ENCODE data around the gene SAMD1.

SAMD1 gene

DNA sequence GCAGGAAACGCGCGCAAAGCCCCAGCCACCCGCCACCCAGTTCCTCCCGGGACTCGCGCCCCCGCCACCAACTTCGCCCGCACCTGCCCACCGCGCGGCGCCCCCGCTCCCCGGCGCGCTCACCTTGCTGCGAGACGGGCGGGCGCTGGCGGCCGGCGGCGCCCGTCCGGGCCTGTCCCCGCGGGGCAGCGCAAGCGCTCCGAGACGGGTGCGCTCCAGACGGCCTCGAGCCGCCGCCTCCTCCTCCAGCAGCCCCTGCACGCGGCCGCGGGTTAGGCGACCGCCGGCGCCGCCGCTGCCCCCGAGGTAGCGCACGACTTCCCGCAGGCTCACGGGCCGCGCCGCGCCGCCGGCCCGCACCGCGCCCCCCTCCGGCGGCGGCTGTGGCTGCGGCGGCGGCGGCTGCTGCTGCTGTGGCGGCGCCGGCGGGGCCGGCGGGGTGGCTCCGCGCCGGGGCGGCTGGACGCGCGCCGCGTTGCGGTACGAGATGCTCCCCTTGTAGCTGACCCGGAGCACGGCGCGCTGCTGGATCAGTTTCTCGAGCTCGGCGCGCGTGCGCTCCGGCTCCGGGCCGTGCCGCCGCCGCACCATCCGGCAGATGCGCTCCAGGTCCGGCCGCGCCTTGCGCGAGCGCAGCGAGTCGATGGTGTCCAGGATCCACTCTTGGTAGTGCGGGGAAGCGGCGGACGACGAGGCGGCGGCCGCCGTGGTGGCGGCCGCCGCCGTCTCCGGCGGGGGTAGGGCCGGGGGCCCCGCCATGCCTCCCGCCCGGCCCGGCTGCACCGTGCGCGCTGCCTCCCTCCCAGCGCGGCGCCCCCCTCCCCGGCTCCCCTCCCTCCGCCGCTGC lies 666 bp downstream of the SAMD1 start:
- DNase-seq (ENCODE audit: low spot score), result peak; percentile 73

DNA sequence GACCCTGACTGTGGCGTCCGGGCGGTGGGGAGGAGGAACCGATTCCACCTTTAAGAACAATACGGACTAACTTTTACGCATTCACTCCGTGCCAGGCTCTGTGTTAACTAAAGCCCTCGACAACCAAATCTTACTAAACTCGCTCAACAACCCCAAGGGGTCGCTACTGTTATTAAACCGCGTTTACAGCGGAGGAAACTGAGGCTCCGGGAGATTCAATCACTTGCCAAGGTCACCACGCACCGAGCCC lies 1.2 kb downstream of the SAMD1 start:
- peak; percentile 9 for DNase-seq (ENCODE audit: low spot score)

DNA sequence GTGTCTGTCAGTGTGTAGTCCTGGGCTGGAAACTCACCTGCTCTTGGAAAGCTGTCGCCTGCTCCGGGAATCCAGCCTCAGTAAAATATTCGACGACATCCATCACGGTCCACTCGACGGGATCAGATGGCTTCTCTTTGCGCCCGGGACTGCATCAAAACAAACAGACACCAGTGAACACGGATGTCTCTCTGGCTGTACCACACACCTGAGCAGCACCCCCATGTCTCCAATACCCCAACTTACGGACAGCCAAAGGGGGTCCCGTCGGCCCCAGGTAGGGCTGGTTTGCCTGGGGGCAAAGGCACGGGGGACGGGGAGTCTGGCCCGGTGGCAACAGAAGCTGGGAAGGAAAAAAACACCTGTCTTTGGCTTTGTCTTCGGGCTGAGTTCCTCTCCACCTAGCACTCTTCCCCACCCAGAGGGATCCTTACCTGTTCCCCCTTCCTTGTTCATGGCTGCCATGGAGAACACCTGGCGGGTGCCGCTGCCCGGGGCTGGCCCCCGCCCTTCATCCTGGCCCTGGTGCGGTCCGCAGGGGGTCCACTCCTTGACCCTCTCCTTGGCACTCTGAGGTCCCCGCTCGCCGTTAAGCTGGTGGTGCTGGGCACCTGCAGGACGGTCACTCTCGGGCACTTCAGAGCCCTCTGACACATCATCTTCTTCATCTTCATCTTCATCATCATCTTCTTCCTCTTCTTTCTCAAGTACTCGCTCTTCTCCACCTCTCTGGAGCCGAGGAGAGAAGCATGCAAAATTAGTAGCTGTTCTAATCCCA lies 1.7 kb downstream of the SAMD1 start:
- no peak for DNase-seq (ENCODE audit: low spot score)

DNA sequence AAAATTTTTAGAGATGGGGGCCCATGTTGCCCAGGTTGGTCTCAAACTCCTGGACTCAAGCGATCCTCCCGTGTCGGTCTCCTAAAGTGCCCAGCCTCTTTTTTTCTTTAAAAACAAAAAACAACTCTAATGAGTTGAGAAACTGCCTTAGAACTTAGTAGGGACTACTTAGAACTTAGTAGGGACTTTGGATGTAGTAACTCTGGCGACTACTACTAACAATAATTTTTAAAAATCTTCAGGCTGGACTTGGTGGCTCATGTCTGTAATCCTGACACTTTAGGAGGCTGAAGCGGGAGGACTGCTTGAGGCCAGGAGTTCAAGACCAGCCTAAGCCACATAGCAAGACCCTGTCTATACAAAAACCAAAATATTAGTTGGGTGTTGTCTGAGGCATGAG lies 4.5 kb downstream of the SAMD1 start:
- no peak for DNase-seq (ENCODE audit: low spot score)

DNA sequence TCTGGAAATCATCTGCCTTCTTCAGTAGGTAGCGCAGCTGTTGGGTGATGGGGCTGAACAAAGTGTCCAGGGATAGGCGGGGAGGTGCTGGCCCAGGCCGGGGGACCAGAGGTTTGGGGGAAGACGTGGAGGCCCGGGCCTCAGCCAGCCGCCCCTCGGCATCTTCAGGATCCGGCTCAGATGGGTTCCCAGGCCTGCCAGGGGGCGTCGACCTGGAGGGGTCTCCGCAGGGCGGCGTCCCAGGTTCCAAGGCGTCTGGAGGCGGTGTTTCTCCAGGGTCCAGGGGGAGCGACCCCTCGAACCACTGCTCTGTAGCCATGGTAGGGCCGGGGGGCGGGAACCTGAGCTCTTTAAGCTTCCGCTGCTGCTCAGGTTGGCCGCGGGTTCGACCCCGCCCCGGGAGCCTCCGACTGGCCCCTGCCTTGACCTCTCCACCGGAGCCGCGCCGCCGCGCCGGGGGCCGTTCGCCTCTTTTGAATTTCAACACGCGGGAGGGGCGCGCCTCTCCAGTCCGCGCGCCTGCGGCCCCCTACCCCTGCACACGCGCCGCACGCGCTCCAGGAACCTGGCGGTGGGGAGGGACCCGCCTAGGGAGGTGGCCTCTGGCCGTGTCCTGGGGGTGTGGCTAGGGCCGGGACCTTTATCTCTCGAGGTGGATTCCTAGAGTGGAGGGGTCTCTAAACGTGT lies 5.1 kb downstream of the SAMD1 start, which contains the start of gene C19orf67:
C19orf67 (minus strand) TSS at position 475 of the 687 bp plus-strand sequence; CDS start at position 319, 156 bp downstream.
- DNase-seq (ENCODE audit: low spot score), result no peak

DNA sequence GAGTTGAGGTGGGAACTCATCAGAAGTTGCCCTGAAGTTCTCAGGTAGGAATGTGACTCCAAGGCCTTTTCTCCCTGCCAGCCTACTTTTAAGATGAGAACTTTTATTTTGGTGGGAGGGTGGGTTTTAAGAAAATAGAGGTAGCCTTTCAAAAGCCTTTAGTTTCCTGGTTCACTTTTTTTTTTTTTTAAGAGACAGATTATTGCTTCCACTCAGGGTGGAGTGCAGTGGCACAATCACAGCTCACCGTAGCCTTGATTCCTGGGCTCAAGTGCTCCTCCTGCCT lies 7.9 kb downstream of the SAMD1 start:
- DNase-seq (ENCODE audit: low spot score), result no peak

DNA sequence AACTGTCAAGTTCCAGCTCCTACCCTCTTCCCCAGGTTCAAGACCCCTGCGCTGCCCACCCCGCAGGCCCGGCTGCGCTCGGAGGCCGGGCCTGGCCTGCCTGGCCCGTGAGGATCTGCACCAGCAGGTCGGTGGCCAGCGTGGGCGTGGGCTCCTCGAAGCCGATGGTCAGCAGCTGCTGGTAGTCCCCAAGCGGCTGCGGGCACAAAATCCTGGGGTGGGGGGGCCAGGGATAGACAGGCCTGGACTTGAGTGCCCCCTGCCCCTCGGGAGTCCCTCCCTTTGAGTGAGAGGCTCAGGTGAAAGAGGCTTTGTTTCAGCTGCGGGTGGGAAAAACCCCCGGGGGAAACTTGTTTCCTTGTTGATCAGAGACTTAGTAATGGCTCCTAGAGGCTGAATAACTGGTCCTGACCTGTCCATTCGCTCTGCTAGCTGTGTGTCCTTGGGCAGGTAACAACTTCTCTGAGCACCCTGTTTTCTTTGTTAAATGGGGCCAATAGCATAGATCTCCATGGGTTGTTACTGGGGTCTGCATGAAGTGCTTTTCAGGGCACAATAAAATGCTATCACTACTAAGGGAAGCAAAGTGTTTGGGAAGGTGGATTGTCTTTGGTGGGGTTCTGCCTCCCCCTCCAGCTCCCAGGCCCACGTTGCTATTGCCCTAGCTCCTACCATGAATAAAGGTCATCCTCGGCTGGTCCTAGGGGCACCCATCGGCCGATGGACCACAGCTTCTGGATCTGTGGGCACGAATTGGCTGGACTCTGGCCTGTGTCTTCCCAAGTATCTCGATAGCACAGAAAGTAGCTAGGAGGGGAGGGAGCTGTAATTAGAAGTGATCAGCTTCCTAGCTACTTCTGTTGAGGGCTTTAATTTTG lies 8.5 kb downstream of the SAMD1 start:
- peak; percentile 59 for DNase-seq (ENCODE audit: low spot score)

DNA sequence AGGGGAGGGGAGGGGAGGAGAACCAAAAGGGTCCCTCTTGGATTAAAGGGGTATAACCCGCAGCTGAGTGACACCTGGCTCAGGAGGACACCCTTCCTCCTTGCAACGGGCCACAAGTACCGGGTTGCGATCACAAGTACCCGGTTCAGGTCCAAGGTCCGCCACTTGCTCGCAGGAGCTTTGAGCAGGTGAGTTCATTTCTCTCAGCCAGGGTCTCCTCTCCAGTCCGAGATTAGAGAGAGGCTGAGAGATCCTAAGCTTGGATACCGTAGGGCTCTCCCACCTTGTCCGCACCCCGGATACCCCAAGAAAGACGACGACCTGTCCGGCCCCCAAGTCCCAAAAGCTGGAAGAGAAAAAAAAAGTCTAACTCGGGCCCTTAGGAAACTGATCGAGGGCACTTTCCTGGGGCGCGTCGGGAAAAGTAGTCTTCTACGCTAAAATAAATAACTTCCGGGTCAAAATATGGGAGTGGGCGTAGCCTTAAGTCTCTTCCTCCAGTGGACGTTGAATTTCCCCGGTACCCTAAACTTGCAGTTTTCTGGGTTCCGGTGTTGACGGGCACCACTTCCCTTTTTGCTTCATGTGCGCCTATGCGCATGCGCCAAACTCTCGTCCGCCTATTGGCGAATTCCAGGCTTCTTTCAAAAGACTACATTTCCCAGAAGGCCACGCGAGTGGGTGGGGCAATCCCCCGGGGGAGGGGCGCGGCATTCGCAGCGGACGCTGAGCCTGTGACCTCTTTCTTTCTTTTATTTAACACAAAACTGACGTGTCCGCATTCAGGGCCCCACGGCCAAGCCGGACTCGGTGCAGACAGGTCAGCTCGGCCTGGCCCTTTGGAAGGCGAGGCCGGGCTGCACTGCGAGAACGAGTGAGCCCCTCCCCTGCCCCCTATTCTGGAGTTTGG lies 9.4 kb downstream of the SAMD1 start:
- peak; percentile 99 for DNase-seq (ENCODE audit: low spot score)

DNA sequence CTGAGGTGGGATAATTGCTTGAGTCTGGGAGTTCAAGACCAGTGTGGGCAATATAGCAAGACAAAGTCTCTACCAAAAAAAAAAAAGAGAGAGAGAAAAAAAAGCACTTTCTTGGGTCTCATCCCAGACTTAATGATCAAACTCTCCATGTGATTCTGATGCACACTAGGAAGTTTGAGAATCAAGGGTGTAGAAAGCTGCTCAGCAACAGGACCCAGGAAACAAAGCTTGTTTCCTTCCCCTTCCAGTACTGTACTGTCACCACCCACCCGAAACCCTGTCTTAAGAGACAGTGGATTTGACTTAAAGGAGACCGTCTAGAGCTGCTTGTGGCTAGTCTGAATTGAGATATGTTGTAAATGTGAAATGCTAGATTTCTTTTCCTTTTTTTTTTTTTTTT lies 12.1 kb downstream of the SAMD1 start:
- DNase-seq (ENCODE audit: low spot score), result peak; percentile 21

DNA sequence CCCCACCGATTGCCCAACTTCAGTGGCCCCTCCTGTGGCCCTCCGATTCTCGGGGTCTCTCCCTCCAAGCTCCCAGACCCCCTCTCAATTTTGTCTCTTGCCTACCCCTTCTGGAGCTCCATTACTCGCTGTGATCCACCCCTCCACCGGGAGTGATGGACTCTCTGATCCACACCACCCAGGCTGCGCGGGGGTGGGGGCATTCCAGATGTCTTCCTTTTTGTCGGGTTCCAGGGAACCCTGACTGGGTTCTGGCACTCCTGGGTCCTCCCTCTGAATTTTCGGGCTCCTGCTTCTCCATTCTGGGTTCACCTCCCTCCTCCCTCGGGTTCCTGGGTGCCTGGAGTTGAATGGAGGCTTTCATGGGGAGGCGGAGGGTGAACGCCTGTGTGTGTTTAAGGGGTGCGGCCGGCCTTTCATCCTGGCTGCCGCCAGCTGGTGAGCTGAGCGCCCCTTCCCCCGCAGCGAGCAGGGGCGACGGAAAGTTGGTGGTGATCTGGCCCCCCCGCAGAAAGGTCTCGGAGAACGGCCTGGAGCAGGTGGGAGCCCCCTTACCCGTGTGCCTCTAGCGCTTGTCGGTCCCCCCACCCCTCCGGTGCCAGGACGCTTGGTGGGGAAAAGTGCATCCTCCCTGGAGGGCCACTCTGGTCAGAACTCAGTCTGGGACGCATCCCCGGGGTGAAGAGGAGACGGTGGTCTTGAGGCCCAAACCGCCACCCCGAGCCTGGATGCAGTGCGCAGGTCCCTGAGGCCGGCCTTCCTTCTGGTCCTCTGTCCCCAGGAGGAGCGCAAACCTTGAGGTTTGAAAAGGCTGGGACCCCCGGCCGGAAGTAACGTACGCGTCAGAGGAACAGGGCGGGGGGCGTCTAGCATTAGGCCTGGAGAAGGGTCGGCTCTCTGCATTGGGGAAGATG lies 16.4 kb downstream of the SAMD1 start:
- DNase-seq (ENCODE audit: low spot score), result peak; percentile 53

DNA sequence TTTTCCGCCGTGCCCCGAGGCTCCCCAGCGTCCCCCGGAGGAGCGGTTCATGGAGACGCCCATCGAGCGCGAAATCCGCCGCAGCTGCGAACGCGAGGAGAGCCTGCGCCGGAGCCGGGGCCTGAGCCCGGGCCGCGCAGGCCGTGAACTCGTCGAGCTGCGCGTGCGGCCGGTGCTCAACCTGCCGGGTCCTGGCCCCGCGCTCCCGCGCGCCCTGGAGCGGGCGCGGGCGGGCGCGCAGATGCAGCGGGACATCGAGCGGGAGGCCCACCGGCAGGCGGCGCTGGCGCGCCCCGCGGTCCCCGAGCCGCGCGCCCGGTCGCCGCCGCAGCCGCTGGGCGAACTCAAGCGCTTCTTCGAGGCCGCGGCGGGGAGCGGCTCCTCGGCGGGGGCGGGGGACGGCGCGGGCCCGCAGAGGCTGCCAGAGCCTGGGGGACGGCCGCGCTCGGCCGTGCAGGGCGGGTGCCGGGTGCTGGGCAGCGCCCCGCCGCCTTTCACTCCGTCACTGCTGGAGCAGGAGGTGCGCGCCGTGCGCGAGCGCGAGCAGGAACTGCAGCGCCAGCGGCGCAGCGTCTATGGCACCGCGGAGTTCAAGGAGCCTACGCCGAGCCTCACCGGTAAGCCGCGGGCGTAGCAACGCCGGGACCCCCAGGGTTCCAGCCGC lies 17.2 kb downstream of the SAMD1 start:
- DNase-seq (ENCODE audit: low spot score), result peak; percentile 90

DNA sequence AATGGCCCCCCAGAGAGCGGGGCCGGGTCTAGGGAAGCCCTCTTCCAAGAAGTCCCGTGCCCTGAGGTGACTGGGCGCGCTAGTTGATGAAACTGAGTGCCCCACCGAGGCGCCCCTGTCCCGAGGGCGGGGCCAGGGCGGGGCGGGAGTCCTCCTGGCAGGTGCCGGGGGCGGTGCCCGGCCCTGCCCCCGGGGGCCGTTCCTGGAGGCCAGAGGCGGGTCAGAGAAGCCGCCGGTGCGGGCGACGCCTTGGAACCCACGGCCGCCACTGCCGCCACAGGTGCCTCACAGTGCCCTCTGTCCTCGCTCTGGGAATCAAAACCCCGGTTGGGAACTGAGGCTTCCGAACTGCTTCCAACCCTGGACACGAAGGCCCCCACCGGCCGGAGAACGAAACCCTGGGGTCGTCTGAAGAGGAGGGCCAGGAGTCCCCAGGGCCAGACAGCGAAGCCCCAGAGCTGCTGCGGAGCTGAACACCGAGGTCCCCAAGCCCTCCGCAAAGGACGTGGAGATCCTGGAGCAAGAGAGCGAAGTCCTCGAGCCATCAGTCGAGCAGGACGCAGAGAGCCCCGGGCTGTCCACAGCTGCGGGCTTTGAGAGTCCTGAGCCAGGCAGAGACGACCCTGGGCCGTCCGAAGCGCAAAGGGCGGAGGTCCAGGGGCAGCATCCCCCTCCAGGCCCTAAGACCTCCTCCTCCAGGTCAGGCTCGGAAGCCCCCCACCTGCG lies 17.9 kb downstream of the SAMD1 start, which contains the start of gene MISP3:
MISP3 (plus strand) TSS at position 252 of the 726 bp plus-strand sequence. CDS start 524 bp downstream, outside the sequence.
- peak; percentile 33 for DNase-seq (ENCODE audit: low spot score)

DNA sequence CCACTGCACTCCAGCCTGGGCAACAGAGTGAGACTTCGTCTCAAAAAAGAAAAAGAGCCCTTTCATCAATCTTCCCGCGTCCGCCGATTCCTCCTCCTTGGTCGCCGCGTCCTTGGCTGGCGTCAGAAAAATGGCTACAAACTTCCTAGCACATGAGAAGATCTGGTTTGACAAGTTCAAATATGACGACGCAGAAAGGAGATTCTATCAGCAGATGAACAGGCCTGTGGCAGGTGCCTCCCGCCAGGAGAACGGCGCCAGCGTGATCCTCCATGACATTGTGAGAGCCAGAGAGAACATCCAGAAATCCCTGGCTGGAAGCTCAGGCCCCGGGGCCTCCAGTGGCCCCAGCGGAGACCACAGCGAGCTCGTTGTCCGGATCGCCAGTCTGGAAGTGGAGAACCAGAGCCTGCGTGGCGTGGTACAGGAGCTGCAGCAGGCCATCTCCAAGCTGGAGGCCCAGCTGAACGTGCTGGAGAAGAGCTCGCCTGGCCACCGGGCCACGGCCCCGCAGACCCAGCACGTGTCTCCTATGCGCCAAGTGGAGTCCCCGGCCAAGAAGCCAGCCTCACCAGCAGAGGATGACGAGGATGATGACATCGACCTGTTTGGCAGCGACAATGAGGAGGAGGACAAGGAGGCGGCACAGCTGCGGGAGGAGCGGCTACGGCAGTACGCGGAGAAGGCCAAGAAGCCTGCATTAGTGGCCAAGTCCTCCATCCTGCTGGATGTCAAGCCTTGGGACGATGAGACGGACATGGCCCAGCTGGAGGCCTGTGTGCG lies 20.1 kb downstream of the SAMD1 start:
- no peak for DNase-seq (ENCODE audit: low spot score)

DNA sequence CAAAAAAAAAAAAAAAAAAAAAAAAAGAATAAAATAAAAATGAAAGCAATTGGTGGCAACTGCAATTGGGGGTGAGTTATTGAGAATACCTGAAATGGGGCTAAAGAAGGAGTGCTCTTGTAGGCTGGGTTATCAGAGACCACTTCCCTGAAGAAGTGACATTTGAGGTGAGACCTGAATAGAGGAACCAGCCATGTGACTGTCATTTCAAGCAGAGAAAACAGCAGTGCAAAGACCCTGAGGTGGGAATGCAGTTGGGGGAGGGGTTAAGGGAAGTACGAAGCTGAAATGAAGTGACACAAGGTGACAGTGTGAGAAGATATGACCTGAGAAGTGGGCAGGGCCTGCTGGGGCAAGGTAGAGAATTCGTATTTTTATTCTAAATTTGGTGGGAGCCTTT lies 24.4 kb downstream of the SAMD1 start:
- no peak for DNase-seq (ENCODE audit: low spot score)

DNA sequence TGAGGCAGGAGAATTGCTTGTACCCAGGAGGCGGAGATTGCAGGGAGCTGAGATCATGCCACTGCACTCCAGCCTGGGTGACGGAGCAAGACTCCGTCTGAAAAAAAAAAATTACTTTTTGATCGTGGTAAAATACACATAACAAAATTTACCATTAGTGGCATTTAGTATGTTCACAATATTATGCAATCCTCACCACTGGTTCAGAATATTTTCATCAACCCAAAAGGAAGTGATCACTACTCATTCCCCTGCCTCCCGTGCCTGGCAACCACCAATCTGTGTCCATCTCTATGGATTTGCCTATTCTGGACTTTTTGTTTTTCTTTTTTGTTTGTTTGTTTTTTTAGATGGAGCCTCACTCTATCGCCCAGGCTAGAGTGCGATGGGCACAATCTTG lies 27.4 kb downstream of the SAMD1 start:
- no peak for DNase-seq (ENCODE audit: low spot score)

DNA sequence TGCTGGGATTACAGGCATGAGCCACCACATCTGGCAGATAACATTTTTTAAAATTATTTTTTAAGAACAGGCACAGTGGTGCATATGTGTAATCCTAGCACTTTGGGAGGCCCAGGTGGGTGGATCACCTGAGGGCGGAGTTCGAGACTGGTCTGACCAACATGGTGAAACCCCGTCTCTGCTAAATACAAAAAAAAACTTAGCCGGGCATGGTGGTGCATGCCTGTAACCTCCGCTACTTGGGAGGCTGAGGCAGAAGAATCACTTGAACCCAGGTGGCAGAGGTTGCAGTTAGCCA lies 28.0 kb downstream of the SAMD1 start:
- DNase-seq (ENCODE audit: low spot score), result no peak

DNA sequence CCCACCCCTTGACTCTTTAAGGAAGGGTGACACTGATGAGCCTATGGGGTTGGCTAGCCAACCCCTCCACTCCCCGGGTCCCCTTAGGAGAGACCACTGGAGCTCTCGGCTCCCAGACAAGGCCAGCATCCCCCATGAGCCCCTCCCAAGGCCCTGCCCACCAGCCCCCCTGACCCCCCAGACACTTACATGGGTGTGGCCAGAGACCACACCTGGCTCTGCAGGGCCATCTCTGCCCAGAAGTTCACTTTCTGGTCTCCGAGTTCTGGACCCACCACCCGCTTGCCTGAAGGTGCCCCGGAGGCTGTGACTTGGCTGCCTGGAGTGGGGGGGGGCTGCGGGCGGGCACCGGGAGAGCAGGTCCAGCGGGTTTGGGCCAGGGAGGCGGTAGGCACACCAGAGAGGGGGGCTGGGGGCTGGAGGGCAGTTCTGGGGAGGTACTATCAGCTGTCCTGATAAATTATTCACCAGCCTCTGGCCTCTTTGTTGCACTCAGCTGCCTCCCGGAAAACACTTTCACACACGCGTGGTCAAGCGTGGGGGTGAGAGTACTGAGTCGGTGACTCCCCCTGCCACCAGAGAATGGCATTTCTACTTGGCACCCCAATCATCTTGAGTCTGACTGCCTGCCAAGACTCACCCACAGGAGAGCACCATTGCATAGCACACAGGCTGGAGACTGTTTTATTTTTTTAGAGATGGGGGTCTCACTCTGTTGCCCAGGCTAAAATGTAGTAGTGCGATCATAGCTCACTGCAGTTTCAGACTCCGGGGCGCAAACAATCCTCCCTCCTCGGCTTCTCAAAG lies 28.6 kb downstream of the SAMD1 start, which contains the start of gene PALM3:
PALM3 (minus strand) TSS at position 326 of the 807 bp plus-strand sequence; CDS start at position 230, 96 bp downstream.
- DNase-seq (ENCODE audit: low spot score), result peak; percentile 10

Data from AG08396 (cell line).